Heart left ventricle (tissue), 16 donors: ENCODE data around the gene ARHGEF37. TPM values are rescaled to one million over a fixed set of nuclear protein-coding genes. Genes with fewer than 3 reads are reported as not detected.
"Not testable (repeated sequence)": the region's sequence is repeated elsewhere in the genome, so short reads cannot be mapped to it uniquely, and the experiment has no call there.

Source experiments
- ATAC-seq, 4 donors: fragments of 200-7000 bp; cut with Tn5 transposase; one replicate each; pipeline ENCODE4 v1.9.1; 2020 to 2022; ENCODE audit warnings: moderate library complexity in 4 of 4, mild to moderate bottlenecking in 3 of 4, moderate number of reproducible peaks in 1 of 4
- DNase-seq, 5 donors: peaks; one replicate each; pipeline ENCODE4 v3.0.0-alpha.2; 2020
- H3K27ac ChIP-seq, 12 donors: fragments of 200-600 bp; sonication (generic) in 4 of 12; one replicate each; pipeline versions ENCODE4 v1.5.0 to v1.8.0; 2016 to 2022; ENCODE audit warnings: mild to moderate bottlenecking in 2 of 12
- H3K27me3 ChIP-seq, 9 donors: fragments of 200-600 bp; sonication (generic) in 2 of 9; one replicate each; pipeline versions ENCODE4 v1.5.1 to v1.8.0; 2016 to 2022; ENCODE audit warnings: mild to moderate bottlenecking in 3 of 9
- H3K36me3 ChIP-seq, 9 donors: fragments of 200-600 bp; sonication (generic) in 2 of 9; one replicate each; pipeline versions ENCODE4 v1.5.0 to v1.8.0; 2018 to 2022; ENCODE audit warnings: mild to moderate bottlenecking in 2 of 9
- H3K4me1 ChIP-seq, 12 donors: fragments of 200-600 bp; sonication (generic) in 4 of 12; one replicate each; pipeline versions ENCODE4 v1.5.0 to v1.8.0; 2016 to 2022; ENCODE audit warnings: mild to moderate bottlenecking in 3 of 12
- H3K4me3 ChIP-seq, 12 donors: fragments of 200-600 bp; sonication (generic) in 4 of 12; one replicate each; pipeline versions ENCODE4 v1.5.0 to v1.8.0; 2017 to 2022; ENCODE audit warnings: mild to moderate bottlenecking in 9 of 12, moderate library complexity in 4 of 12
- H3K9me3 ChIP-seq, 12 donors: fragments of 200-600 bp; sonication (generic) in 4 of 12; one replicate each; pipeline versions ENCODE4 v1.5.0 to v1.8.0; 2016 to 2022; ENCODE audit warnings: mild to moderate bottlenecking in 1 of 12
- CTCF ChIP-seq, 12 donors: fragments of 200-600 bp; sonication (generic) in 4 of 12; IDR thresholded peaks; one replicate each; pipeline versions ENCODE4 v1.5.0 to v1.8.0; 2018 to 2022; ENCODE audit warnings: antibody characterized with exemption in 12 of 12, mild to moderate bottlenecking in 5 of 12
- POLR2A ChIP-seq, 2 donors: fragments of 450-650 bp; IDR thresholded peaks; one replicate each; pipeline ENCODE4 v1.6.1; 2017; ENCODE audit warnings: antibody characterized with exemption in 2 of 2, mild to moderate bottlenecking in 2 of 2, moderate library complexity in 2 of 2
- WGBS, 4 donors: extraction: QIAGEN DNeasy Blood & Tissue Kit in 2 of 4; methylation state at CpG; one replicate each; pipeline versions ENCODE4 v1.1.5 to v1.1.7; 2013 to 2018; 5-methylcytosine and 5-hydroxymethylcytosine counted together
- intact Hi-C, 10 donors: fragments of 100-400 bp; cut with DNase I; formaldehyde crosslinking; loops; one replicate each; pipeline versions ENCODE4 v1.11.1 to v1.14.2; 2022
- polyA plus RNA-seq, 2 donors: library from polyadenylated mRNA; stranded (reverse); fragments of 200-250 nt; gene quantifications; one replicate each; pipeline ENCODE4 v1.2.3, GENCODE V29; 2013
- total RNA-seq, 9 donors: library from RNA; depleted of rRNA in 2 of 9; stranded (reverse); fragments of >200 nt in 2 of 9; fragmentation: NEBNext Ultra II Directional in 3 of 9; extraction: Animal tissue kit (Norgen Biotek cat#: 25700) in 3 of 9; gene quantifications; one replicate each; pipeline versions ENCODE4 v1.1.0 to v1.2.4, GENCODE V29; 2016 to 2023
- donor health status: ischemic (EF 13 %, LVEDD 7.1; RV severe dilation, severe dysfunction).
- donor health status: healthy with polysubstance abuse.
- donor health status: DM: no; HTN: yes; CAD: no.
- donor health status: DM: no; HTN: no; CAD: no.
- donor health status: ischemic (EF 25% LVEDD 6.9; RV normal size, moderate dysfunction).
- donor health status: ischemic (EF 25% LVEDD 5.7; RV mildly dilated, moderate dysfunction).
- donor health status: healthy.
- donor health status: DM: yes; HTN: yes; CAD: no.
- donor health status: ischemic (EF 35%, LVEDD 5.7; RV mildly dilated, moderate dysfunction).
- donor health status: nonischemic (EF 11% LVEDD 7.7; RV severe dilation, severe dysfunction).
- donor health status: DM: yes; HTN: yes; CAD: no.
- donor health status: PGD.
- donor health status: ischemic (EF 29% LVEDD 5.4; RV normal size, mild dysfunction).
- donor health status: nonischemic (EF 23%, LVEDD 6.1; RV moderate dilation, normal function).

The ARHGEF37 gene
- total and polyA plus RNA-seq, 11 donors = 8.1 to 28.5 (median 17.9) TPM

- intact Hi-C loops = no loop called here
- Histone ChIP-seq H3K9me3 (no peaks in the 10 kb centered on the region), H3K27me3 (no peaks in the 10 kb centered on the region), H3K4me1 (peaks cover 0 to 52% (median 13%) of the 10 kb centered on the region in 12 donors), H3K4me3 (no peak overlapping the region), H3K27ac (peak overlapping the region; percentile 15 to 88 (median 54)), H3K36me3 (peaks cover 0 to 38% (median 7%) of the 10 kb centered on the region in 9 donors)
- whole genome bisulfite sequencing, 4 donors = 61 to 84% (median 72%) methylated on average over 2 of the region's 2 CpGs
- no peak for DNase-seq
- ATAC-seq = peak; percentile 59 to 84 (median 75)
- no peak for TF ChIP-seq CTCF (IDR thresholded peaks at IDR 0.05)
- TF ChIP-seq POLR2A (IDR thresholded peaks at IDR 0.05) = no peak
Measured at GRCh38 chr5:149596712-149597111, 15.4 kb downstream of the ARHGEF37 start.

GRCh38 chr5:149597618-149598017 lies 16.3 kb downstream of the ARHGEF37 start:
- TF ChIP-seq POLR2A (IDR thresholded peaks at IDR 0.05) (no peak), CTCF (IDR thresholded peaks at IDR 0.05) (no peak)
- Histone ChIP-seq H3K27me3 (no peaks in the 10 kb centered on the region), H3K36me3 (peaks cover 0 to 46% (median 15%) of the 10 kb centered on the region in 9 donors), H3K4me1 (peaks cover 0 to 47% (median 12%) of the 10 kb centered on the region in 12 donors), H3K9me3 (no peaks in the 10 kb centered on the region), H3K4me3 (no peak overlapping the region), H3K27ac (peak overlapping the region in 11 of 12 donors; percentile 15 to 88 (median 54))
- no peak for DNase-seq
- intact Hi-C loops = no loop called here
- no peak for ATAC-seq
- 95 to 98% (median 96%) methylated on average over 7 of the region's 7 CpGs for WGBS, 4 donors

- intact Hi-C loops, DNase-seq, ATAC-seq, H3K27me3 ChIP-seq, H3K9me3 ChIP-seq, H3K4me3 ChIP-seq, H3K27ac ChIP-seq: not testable (repeated sequence)
- Histone ChIP-seq H3K4me1 (peaks cover 0 to 47% (median 12%) of the 10 kb centered on the region in 12 donors), H3K36me3 (peaks cover 0 to 50% (median 19%) of the 10 kb centered on the region in 9 donors)
- 73 to 87% (median 83%) methylated on average over 2 of the region's 2 CpGs for WGBS, 4 donors
Measured at GRCh38 chr5:149598234-149598633, 16.9 kb downstream of the ARHGEF37 start.

GRCh38 chr5:149598966-149599365 lies 17.7 kb downstream of the ARHGEF37 start:
- no peak for DNase-seq
- Histone ChIP-seq H3K27ac (no peak overlapping the region), H3K27me3 (no peaks in the 10 kb centered on the region), H3K4me1 (peaks cover 0 to 42% (median 12%) of the 10 kb centered on the region in 12 donors), H3K4me3 (no peak overlapping the region), H3K36me3 (peaks cover 0 to 57% (median 25%) of the 10 kb centered on the region in 9 donors), H3K9me3 (no peaks in the 10 kb centered on the region)
- 87 to 93% (median 90%) methylated on average over 2 to 3 of the region's 3 CpGs for WGBS, 4 donors
- intact Hi-C loops = no loop called here
- ATAC-seq = no peak
- no peak for TF ChIP-seq POLR2A (IDR thresholded peaks at IDR 0.05)
- no peak for TF ChIP-seq CTCF (IDR thresholded peaks at IDR 0.05)

GRCh38 chr5:149599375-149599774 lies 18.1 kb downstream of the ARHGEF37 start:
- Histone ChIP-seq H3K4me3 (no peak overlapping the region), H3K9me3 (no peaks in the 10 kb centered on the region), H3K36me3 (peaks cover 0 to 61% (median 26%) of the 10 kb centered on the region in 9 donors), H3K27ac (no peak overlapping the region), H3K4me1 (peaks cover 0 to 38% (median 12%) of the 10 kb centered on the region in 12 donors), H3K27me3 (no peaks in the 10 kb centered on the region)
- intact Hi-C loops = no loop called here
- TF ChIP-seq POLR2A (IDR thresholded peaks at IDR 0.05) = no peak
- no peak for TF ChIP-seq CTCF (IDR thresholded peaks at IDR 0.05)
- DNase-seq = no peak
- no peak for ATAC-seq
- 86 to 91% (median 90%) methylated on average over 4 of the region's 4 CpGs for WGBS, 4 donors
